ENCODE results near the gene TACC2. TPM values are rescaled to one million over a fixed set of nuclear protein-coding genes. Genes with fewer than 3 reads are reported as not detected.

The TACC2 gene
- total RNA-seq, 2 experiments from 2014 or later = not detected

- no peaks in the 10 kb centered on the region for H3K9me3 Mint-ChIP-seq (ENCODE audit: low read depth)
Measured at GRCh38 chr10:122154545-122155366, 165.8 kb downstream of the TACC2 start.

GRCh38 chr10:122157451-122157850 is 168.5 kb downstream of the TACC2 start:
- Mint-ChIP-seq H3K36me3 (no peaks in the 10 kb centered on the region), H3K27me3 (peaks cover 30% of the 10 kb centered on the region), H3K9me3 (ENCODE audit: low read depth) (no peaks in the 10 kb centered on the region), H3K4me1 (no peaks in the 10 kb centered on the region), H3K27ac (no peak overlapping the region), H3K4me3 (no peak overlapping the region)
- ATAC-seq (no peak), DNase-seq (no peak)
- CTCF ChIA-PET = no interaction called here

More at GRCh38 chr10:122154545-122155366, 165.8 kb downstream of the TACC2 start:
- CTCF ChIA-PET = no interaction called here
- DNase-seq (no peak), ATAC-seq (no peak)
- H3K27me3 Mint-ChIP-seq = peaks cover 7% of the 10 kb centered on the region
- no peak overlapping the region for H3K4me3 Mint-ChIP-seq
- no peaks in the 10 kb centered on the region for H3K4me1 Mint-ChIP-seq
- no peak overlapping the region for H3K27ac Mint-ChIP-seq
- H3K36me3 Mint-ChIP-seq = no peaks in the 10 kb centered on the region

- no peak for DNase-seq
- H3K36me3 Mint-ChIP-seq = no peaks in the 10 kb centered on the region
- H3K27me3 Mint-ChIP-seq = peaks cover 38% of the 10 kb centered on the region
- no peaks in the 10 kb centered on the region for H3K4me1 Mint-ChIP-seq
- CTCF ChIA-PET = no interaction called here
- no peak for ATAC-seq
- no peak overlapping the region for H3K4me3 Mint-ChIP-seq
- no peaks in the 10 kb centered on the region for H3K9me3 Mint-ChIP-seq (ENCODE audit: low read depth)
- no peak overlapping the region for H3K27ac Mint-ChIP-seq
Measured at GRCh38 chr10:122158362-122158761, 169.4 kb downstream of the TACC2 start.

- H3K9me3 Mint-ChIP-seq (ENCODE audit: low read depth) = no peaks in the 10 kb centered on the region
- no peaks in the 10 kb centered on the region for H3K36me3 Mint-ChIP-seq
- no peak overlapping the region for H3K27ac Mint-ChIP-seq
- H3K4me3 Mint-ChIP-seq = no peak overlapping the region
- no peak for DNase-seq
- CTCF ChIA-PET = no interaction called here
- H3K27me3 Mint-ChIP-seq = peaks cover 45% of the 10 kb centered on the region
- ATAC-seq = no peak
- H3K4me1 Mint-ChIP-seq = peaks cover 3% of the 10 kb centered on the region
Measured at GRCh38 chr10:122159141-122159970, 170.4 kb downstream of the TACC2 start.

GRCh38 chr10:122161795-122162194 is 172.8 kb downstream of the TACC2 start:
- no peak for ATAC-seq
- CTCF ChIA-PET = no interaction called here

GRCh38 chr10:122162671-122163173 is 173.8 kb downstream of the TACC2 start:
- H3K4me1 Mint-ChIP-seq = peaks cover 3% of the 10 kb centered on the region
- peaks cover 74% of the 10 kb centered on the region for H3K27me3 Mint-ChIP-seq
- H3K36me3 Mint-ChIP-seq = no peaks in the 10 kb centered on the region
- no peak overlapping the region for H3K4me3 Mint-ChIP-seq
- no peak for ATAC-seq
- H3K9me3 Mint-ChIP-seq (ENCODE audit: low read depth) = no peaks in the 10 kb centered on the region
- DNase-seq = no peak
- no peak overlapping the region for H3K27ac Mint-ChIP-seq
- CTCF ChIA-PET = no interaction called here

More at GRCh38 chr10:122161795-122162194, 172.8 kb downstream of the TACC2 start:
- Mint-ChIP-seq H3K27me3 (peaks cover 65% of the 10 kb centered on the region), H3K4me3 (no peak overlapping the region), H3K9me3 (ENCODE audit: low read depth) (no peaks in the 10 kb centered on the region), H3K36me3 (no peaks in the 10 kb centered on the region), H3K4me1 (peaks cover 3% of the 10 kb centered on the region), H3K27ac (no peak overlapping the region)
- no peak for DNase-seq

GRCh38 chr10:122163174-122164022 is 174.4 kb downstream of the TACC2 start:
- CTCF ChIA-PET = no interaction called here
- DNase-seq = no peak
- no peak for ATAC-seq
- Mint-ChIP-seq H3K9me3 (ENCODE audit: low read depth) (no peaks in the 10 kb centered on the region), H3K27me3 (peaks cover 75% of the 10 kb centered on the region), H3K27ac (no peak overlapping the region), H3K4me3 (no peak overlapping the region), H3K36me3 (no peaks in the 10 kb centered on the region), H3K4me1 (peaks cover 3% of the 10 kb centered on the region)

GRCh38 chr10:122164023-122164601 is 175.1 kb downstream of the TACC2 start:
- Mint-ChIP-seq H3K27ac (no peak overlapping the region), H3K4me1 (peaks cover 3% of the 10 kb centered on the region), H3K36me3 (no peaks in the 10 kb centered on the region), H3K4me3 (no peak overlapping the region), H3K27me3 (peaks cover 71% of the 10 kb centered on the region), H3K9me3 (ENCODE audit: low read depth) (no peaks in the 10 kb centered on the region)
- CTCF ChIA-PET = no interaction called here
- DNase-seq = no peak
- no peak for ATAC-seq

- Mint-ChIP-seq H3K27ac (no peak overlapping the region), H3K4me1 (peaks cover 3% of the 10 kb centered on the region), H3K27me3 (peaks cover 71% of the 10 kb centered on the region), H3K4me3 (no peak overlapping the region), H3K9me3 (ENCODE audit: low read depth) (no peaks in the 10 kb centered on the region), H3K36me3 (no peaks in the 10 kb centered on the region)
- no peak for ATAC-seq
- CTCF ChIA-PET = no interaction called here
- no peak for DNase-seq
Measured at GRCh38 chr10:122164815-122165483, 176.0 kb downstream of the TACC2 start.

- no peaks in the 10 kb centered on the region for H3K9me3 Mint-ChIP-seq (ENCODE audit: low read depth)
- H3K27me3 Mint-ChIP-seq = peaks cover 65% of the 10 kb centered on the region
- no peak overlapping the region for H3K27ac Mint-ChIP-seq
- H3K4me1 Mint-ChIP-seq = peaks cover 3% of the 10 kb centered on the region
- DNase-seq (no peak), ATAC-seq (no peak)
- no peak overlapping the region for H3K4me3 Mint-ChIP-seq
- no peaks in the 10 kb centered on the region for H3K36me3 Mint-ChIP-seq
- CTCF ChIA-PET = no interaction called here
Measured at GRCh38 chr10:122165484-122166276, 176.7 kb downstream of the TACC2 start.

GRCh38 chr10:122168101-122168500 is 179.1 kb downstream of the TACC2 start:
- Mint-ChIP-seq H3K4me3 (no peak overlapping the region), H3K27me3 (peaks cover 41% of the 10 kb centered on the region), H3K36me3 (no peaks in the 10 kb centered on the region), H3K4me1 (peaks cover 3% of the 10 kb centered on the region), H3K9me3 (ENCODE audit: low read depth) (no peaks in the 10 kb centered on the region), H3K27ac (no peak overlapping the region)
- CTCF ChIA-PET = interaction anchor here (0.6 to 0.7 kb wide), 2 partner anchors 447 to 1226 kb away, joined by 3 read pairs; no protein-coding TSS in a partner anchor
- DNase-seq = no peak
- ATAC-seq = no peak
